ENCODE data around the gene TCEAL8.

DNA sequence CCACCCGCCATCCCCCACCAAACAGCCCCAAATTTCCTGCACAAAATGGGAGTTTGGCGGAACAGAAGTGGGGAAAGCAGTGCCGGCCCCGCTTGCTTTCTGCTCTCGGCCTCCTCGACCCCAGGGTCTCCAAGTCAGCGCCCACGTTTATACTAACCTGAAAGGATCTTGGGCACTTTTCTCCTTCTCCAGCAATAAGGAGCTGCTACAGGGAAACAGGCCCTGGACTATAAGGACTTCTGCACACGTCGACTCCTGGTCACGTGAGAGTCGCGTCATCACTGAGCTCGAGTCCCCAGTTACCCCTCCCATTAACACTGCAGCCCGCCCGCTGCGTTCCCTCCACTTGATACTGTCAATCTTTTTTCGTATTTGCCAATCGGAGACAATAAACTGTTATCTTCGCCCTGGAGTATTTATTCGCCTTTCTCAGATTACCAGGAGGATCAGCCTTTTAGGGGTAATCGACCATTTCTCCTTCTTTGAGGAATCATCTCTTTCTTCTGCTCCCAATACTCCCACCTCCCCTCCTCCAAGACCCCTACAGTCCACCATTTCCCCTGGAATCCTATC, at the start of gene TCEAL8:
- no peak for TF ChIP-seq REST (IDR thresholded peaks at IDR 0.05; ENCODE audit: insufficient replicate concordance, low read depth)
- no peak for TF ChIP-seq CTCF (IDR thresholded peaks at IDR 0.05; ENCODE audit: insufficient read depth, low read length)

Data from HL-60 (cell line).